Stimulated activated naive CD4-positive, alpha-beta T cell (primary cell): ENCODE data around the gene NOL4L.

Experiments used
- DNase-seq, 6 experiments: peaks; one replicate each; lab custom pipeline; 2025; lab: John Stamatoyannopoulos, UW

NOL4L gene

DNA sequence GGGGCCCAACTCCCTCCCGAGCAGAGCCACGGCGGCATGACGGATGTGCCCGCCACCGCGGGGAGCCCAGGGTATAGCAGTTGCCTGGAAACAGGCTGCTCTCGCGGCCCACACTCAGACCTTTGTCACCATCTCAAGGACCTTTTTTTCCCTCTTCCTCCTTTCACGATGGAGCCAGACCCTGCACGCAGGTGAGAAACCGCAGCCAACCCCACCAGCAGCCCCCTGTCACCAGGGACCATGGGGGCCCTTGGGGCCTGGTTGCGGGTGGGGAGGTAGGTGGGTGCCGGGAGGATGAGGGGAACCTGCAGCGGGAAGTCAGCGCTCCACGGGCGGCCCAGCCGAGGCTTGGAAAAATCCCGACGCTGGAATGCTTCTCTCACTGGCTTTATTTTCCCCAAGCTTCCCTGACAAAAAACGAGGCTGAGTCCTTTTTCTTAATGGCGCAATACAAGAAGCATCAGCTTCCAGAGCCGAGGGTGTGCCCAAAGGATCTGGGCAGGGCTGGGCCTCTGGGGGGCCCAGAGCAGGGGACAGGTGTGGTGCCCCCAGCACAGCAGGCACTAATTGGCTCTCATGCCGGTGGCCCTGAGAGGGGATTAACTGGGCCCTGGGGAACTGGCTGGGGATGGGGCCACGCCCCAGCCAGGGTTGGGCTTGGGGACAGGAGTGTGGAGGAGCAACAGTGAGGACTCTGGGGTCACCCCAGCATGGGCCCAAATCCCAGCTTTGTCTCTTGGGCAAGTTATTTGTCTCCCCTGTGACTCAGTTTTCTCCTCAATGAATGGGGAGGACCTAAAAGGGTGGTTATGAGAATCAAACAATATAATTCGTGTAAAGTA is 23.9 kb downstream of the NOL4L start:
- DNase-seq = peak in 1 of 6 experiments; percentile 16

- peak in 1 of 6 experiments; percentile 16 for DNase-seq
These were observed 24.6 kb downstream of the NOL4L start for GRCh38 chr20:32560482-32560988.

GRCh38 chr20:32559753-32560380 is 25.3 kb downstream of the NOL4L start:
- no peak for DNase-seq

GRCh38 chr20:32559205-32559752 is 25.9 kb downstream of the NOL4L start:
- no peak for DNase-seq

GRCh38 chr20:32558526-32558925 is 26.6 kb downstream of the NOL4L start:
- DNase-seq = no peak

- DNase-seq = no peak
These were observed 27.8 kb downstream of the NOL4L start for GRCh38 chr20:32557319-32557718.

DNA sequence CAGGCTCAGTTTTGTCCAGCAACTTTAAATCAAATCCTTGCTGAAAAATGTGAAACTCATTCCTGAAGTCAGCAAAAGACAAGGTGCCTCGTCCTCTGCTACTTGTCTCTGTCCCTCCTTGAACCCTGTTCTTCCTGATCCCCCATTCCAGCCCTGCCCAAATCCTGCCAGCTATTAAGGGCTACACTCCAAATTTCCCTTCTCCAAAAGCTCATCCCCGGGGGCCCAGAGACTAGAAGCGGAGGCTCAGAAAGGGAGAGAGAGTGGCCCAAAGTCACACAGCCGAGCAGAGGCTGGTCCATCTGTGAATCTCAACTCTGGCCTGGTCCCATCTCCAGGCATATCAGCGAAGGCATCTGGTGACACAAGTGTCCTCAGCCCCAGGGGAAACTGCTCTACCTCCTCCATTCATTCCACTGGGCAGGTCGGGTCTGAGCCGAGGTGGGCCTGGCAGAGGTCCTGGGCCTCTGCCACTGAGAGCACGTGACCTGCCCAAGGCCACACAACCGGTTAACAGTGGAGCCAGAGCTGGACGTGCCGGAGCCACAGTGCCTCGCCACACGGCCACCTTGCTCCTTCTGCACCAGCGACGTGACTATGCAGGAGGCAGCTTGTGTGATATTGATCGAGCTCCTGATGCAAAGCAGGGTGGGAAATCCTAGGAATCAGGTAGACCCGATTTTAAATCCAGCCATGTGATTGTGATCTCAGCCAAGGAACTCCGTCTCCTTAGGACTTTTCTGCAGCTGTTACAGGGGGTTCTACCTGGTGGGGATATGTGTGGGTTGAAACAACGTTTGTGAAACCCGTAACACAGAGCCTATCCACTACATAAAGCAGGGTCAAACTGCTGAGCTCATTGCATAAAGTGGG is 28.6 kb downstream of the NOL4L start:
- DNase-seq = no peak

- no peak for DNase-seq
These were observed 29.5 kb downstream of the NOL4L start for GRCh38 chr20:32555584-32555983.

DNA sequence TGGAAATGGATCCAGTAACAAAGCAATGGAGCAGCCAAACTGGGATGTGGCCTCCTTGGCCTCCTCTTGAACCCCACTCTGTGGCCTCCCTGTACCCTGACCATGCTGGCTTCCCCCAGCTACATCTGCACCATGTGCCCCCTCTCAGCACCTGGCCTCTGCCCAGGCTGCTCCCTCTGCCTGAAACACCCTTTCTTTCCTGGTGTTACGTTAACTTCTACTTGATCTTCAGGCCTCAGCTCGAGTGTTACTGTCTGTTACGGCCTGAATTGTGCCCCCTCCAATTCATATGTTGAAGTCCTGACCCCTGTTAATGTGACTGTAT is 30.2 kb downstream of the NOL4L start:
- no peak for DNase-seq

DNA sequence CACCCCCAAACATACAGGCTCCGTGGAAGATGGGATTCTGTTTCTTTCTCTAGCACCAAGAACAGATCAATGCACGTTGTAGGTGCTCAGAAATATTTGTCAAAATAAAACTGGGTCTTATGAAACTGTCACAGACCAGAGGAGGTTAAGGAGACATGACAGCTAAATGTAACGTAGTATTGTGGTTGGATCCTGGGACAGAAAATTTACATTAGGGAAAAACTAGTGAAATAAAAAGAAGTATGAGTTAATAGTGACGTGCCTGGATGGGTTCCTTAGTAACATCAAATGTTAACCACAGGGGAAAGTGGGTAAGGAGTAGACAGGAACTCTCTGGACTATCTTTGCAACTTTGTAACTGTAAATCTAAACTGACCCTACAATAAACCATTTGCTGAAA is 31.5 kb downstream of the NOL4L start:
- DNase-seq = no peak

- DNase-seq = no peak
These were observed 33.4 kb downstream of the NOL4L start for GRCh38 chr20:32551693-32552092.

- DNase-seq = no peak
These were observed 35.3 kb downstream of the NOL4L start for GRCh38 chr20:32549842-32550241.

DNA sequence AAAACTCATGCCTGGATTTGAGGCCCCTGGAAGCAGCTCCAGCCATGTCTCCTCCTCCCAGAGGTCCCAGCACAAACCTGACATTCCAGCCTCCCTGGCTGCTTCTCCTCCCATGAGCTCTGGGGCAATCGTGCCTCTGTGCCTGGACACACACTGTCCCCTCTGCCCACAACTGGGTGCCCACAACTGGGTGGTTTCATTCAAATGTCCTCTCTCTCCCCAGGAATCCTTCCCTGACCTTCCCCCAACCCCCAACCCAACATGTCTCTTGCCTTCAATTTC is 37.4 kb downstream of the NOL4L start:
- DNase-seq = no peak

GRCh38 chr20:32546918-32547752 is 38.0 kb downstream of the NOL4L start:
- no peak for DNase-seq

DNA sequence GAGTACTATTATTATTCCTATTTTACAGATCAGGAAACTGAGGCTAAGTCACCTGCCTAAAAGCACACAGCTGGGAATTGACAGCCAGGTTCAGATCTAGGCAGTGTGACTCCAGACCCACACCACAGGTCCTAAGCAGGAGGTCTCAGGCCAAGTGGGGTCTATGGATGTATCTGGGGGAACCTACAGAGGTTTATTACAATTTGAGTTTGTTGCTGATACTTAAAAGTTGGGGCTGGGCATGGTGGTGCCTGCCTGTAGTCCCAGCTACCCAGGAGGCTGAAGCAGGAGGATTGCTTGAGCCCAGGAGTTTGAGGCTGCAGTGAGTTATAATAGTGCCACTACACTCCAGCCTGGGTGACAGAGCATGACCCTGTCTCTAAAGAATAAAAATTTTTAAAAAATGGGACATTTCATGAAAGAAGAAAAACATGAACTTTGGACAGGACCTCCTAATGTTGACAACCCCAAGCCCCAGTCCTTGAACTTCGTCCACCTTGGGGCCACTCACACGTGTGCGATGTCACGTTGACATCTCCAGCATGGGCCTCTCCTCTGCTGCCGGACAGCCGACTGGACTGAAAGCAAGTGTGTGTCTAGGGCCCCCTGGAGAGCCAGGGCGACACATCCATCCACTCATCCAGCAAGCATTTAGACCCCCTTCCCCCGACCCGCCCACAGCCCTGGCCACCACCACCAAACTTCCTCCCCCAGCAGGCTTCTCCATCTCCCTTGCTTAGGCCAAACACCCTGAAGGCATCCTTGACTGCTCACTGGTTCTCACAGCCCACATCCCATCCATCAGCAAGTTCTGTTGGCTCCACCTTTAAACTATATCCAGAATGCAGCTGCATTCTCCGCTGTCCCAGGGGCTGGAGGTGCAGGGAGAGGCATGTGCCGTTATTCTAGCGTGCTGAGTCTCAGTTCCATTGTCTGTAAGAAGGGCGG is 40.0 kb downstream of the NOL4L start:
- DNase-seq = no peak

DNA sequence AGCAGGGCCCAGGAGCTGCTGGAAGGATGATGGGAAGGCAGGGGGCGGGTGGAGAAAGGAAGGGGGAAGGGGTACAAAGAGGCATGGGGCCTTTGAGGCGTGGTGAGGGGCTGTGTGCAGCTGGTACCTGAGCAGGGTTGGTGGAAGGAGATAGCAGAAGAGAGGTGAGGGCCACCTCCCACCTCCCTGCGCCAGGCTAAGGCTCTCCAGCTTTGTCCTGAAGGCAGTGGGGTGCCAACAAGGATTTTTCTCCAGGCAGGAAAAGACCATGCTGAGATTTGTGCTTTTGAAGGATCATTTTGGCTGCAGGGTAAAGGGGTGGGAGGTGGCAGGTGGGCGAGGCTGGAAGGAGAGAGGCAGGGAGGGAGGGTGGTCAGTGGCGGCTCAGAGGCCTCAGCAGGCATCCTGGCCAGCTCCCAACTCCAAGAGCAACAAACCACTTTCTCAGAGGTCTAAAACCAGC is 40.8 kb downstream of the NOL4L start:
- no peak for DNase-seq

DNA sequence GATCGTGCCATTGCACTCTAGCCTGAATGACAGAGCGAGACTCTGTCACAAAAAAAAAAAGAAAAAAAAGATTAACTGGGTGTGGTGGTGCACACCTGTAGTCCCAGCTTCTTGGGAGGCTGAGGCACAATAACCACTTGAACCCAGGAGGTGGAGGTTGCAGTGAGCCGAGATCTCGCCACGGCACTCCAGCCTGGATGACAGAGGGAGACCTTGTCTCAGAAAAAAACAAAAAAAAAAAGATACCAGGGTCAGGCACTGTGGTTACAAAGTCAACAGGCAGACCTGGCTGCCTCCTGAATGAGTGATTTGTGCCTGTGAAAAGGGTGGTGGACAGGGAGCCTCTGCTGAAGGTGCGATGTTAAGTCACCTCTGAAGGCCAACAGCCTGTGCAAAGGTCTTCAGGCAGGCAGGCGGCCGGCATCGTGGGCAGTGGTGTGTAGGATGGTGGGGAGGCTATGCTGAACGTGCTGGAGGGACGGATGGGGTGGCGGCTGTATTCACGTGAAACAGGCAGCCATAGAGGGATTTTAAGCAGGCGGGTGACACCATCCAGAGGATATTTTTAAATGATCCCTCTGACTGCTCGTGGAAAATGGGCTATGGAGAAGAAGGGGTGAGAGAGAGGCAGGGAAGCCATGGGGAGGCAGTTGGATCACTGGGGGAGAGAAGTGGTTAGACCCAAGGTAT is 41.4 kb downstream of the NOL4L start:
- DNase-seq = no peak

DNA sequence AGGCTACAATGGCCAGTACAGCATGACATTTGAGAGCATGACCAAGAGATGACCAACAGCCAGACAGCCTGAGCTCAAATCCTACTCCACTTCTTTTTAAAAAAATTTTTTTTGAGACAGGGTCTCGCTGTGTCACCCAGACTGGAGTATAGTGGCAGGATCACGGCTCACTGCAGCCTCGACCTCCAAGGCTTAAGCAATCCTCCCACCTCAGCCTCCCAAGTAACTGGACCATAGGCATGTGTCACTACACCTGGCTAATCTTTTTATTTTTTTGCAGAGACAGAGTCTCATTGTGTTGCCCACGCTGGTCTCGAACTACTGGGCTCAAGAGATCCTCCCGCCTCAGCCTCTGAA is 42.9 kb downstream of the NOL4L start:
- no peak for DNase-seq

DNA sequence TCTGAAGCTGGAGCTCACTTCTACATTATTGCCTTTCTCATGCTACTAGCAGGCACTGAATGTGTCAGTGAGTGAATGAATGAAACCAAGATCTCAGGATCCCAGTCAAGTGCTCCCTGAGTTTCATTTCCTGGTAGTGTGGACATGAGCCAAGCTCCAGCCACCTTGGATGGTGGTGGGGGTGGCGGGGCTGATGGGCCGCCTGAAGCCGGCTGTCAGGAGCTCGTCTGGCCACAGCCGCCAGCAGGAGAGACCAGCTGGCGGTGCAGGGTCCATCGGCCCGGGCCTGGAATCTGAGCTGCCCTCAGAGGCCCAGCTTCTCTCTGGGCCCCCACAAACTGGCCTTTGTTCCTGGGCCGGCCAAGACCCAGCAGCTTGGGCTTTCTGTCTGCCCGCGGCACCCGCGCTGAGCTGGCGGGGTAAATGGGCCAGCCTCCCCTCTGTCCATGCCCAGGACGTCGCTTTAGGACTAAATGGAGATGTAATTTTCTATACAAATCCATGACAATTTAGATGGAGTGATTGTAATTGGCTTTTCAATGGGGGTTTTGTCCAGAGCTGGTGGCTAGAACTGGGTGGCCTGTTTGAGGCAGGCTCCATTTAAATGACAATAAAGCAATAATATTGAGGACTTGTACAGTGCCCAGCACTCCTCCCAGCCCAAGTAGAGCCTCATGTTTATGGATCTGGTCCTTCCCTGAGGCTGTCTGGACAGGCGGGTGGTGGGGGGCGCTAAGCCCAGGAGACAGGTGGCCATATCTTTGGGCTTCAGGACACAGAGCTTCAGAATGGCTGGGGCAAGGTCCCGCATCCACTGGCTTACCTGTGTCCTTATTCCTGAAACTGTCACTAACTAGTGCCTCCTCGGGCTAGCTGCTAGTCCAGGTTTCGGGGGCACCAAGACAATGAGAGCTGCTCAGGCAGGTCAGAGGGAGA is 43.5 kb downstream of the NOL4L start:
- no peak for DNase-seq
